AG04449 (cell line): ENCODE data around the gene IGFBP3.
A peak's percentile ranks its signal among the peaks of the same experiment; 100 is the strongest.

Experiments used
- CTCF ChIA-PET: fragments of 350-600 bp; formaldehyde crosslinking; extraction: SDS; loops from one replicate; lab custom pipeline; 2021; ENCODE audit warnings: antibody characterized with exemption; lab: Yijun Ruan, JAX
- POLR2A ChIA-PET: fragments of 400-600, 350-600 bp; formaldehyde crosslinking; extraction: SDS; loops from one replicate; lab custom pipeline; 2020; ENCODE audit warnings: antibody characterized with exemption, inconsistent platforms; lab: Yijun Ruan, JAX
- DNase-seq: peaks from one replicate; pipeline ENCODE4 v3.0.0-alpha.2; 2010; ENCODE audit warnings: low read depth, low spot score
- H3K4me3 ChIP-seq: 2 replicates; pipeline ENCODE4 v1.5.1; 2011; ENCODE audit warnings: low read depth, mild to moderate bottlenecking, control low read depth, low read length
- TF ChIP-seq, protein P1 (sequence below): IDR thresholded peaks from one replicate; pipeline ENCODE4 v1.5.1; 2011; ENCODE audit warnings: mild to moderate bottlenecking, moderate library complexity, low read length, control low read depth, inconsistent platforms; ENCODE audit not compliant: insufficient read depth; ENCODE audit errors: missing control alignments

Gene IGFBP3

DNA sequence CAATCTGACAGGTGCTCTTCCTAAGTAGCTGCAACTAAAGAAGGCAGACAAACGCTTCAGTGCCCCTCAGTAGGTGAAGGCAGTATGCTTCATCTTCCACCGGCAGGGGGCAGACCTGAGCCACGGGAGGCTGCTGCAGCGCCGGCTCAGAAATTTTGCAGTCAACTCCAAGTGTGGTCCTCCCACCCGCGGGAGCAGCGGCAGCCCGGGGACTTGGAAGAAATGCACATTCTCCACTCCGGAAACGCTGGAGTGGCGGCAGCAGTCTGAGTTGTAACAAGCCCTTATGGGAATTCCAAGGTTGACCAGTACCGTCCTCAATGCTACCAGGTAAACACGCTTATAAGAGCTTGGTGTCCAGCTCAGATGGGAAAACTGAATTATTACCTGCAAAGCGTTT is 3.4 kb downstream of the IGFBP3 start:
- peak overlapping the region; percentile 78 for H3K4me3 ChIP-seq
- TF ChIP-seq, protein P1, sequence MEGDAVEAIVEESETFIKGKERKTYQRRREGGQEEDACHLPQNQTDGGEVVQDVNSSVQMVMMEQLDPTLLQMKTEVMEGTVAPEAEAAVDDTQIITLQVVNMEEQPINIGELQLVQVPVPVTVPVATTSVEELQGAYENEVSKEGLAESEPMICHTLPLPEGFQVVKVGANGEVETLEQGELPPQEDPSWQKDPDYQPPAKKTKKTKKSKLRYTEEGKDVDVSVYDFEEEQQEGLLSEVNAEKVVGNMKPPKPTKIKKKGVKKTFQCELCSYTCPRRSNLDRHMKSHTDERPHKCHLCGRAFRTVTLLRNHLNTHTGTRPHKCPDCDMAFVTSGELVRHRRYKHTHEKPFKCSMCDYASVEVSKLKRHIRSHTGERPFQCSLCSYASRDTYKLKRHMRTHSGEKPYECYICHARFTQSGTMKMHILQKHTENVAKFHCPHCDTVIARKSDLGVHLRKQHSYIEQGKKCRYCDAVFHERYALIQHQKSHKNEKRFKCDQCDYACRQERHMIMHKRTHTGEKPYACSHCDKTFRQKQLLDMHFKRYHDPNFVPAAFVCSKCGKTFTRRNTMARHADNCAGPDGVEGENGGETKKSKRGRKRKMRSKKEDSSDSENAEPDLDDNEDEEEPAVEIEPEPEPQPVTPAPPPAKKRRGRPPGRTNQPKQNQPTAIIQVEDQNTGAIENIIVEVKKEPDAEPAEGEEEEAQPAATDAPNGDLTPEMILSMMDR = peak; percentile 91
- ChIA-PET CTCF (interaction anchor here (0.6 to 12.5 kb wide), 34 partner anchors 10 to 1480 kb away, joined by 3 to 320 read pairs (median 4); no protein-coding TSS in a partner anchor), POLR2A (no interaction called here)
- no peak for DNase-seq

DNA sequence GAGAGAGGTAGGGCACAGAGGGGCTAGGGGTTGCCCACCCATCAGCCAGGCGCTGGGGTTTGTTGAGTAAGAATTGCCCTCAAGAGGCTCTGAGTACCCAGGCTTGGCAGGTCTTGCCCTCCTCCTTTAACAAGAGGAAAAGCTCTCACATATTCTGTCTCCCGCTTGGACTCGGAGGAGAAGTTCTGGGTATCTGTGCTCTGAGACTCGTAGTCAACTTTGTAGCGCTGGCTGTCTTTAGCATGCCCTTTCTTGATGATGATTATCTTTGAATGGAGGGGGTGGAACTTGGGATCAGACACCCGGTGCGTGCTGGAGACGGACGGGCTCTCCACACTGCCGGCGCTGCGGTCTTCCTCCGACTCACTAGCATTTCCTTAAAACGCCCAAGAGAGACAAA is 4.0 kb downstream of the IGFBP3 start:
- peak overlapping the region; percentile 78 for H3K4me3 ChIP-seq
- CTCF ChIA-PET = interaction anchor here (0.7 to 12.5 kb wide), 27 partner anchors 9 to 1349 kb away, joined by 3 to 320 read pairs (median 5); no protein-coding TSS in a partner anchor
- DNase-seq = no peak
- TF ChIP-seq, protein P1 = no peak
- POLR2A ChIA-PET = interaction anchor here (0.7 kb wide), 1 partner anchor 1166 kb away, joined by 3 read pairs; no protein-coding TSS in a partner anchor

- CTCF ChIA-PET = interaction anchor here (0.6 to 12.5 kb wide), 9 partner anchors 15 to 1338 kb away, joined by 3 to 320 read pairs (median 3); no protein-coding TSS in a partner anchor
- POLR2A ChIA-PET = no interaction called here
- no peak for DNase-seq
- H3K4me3 ChIP-seq = no peak overlapping the region
- TF ChIP-seq, protein P1 = no peak
These were observed 5.5 kb downstream of the IGFBP3 start for GRCh38 chr7:45915606-45916005.

- CTCF ChIA-PET = interaction anchor here (1.3 to 12.5 kb wide), 7 partner anchors 8 to 1351 kb away, joined by 3 to 320 read pairs (median 35); no protein-coding TSS in a partner anchor
- TF ChIP-seq, protein P1 = no peak
- no peak for DNase-seq
- POLR2A ChIA-PET = no interaction called here
- no peak overlapping the region for H3K4me3 ChIP-seq
These were observed 6.2 kb downstream of the IGFBP3 start for GRCh38 chr7:45914911-45915310.

GRCh38 chr7:45912972-45913371 is 8.1 kb downstream of the IGFBP3 start:
- POLR2A ChIA-PET = no interaction called here
- CTCF ChIA-PET = interaction anchor here (0.8 to 12.5 kb wide), 5 partner anchors 10 to 1262 kb away, joined by 4 to 259 read pairs (median 16); no protein-coding TSS in a partner anchor
- TF ChIP-seq, protein P1 = no peak
- no peak for DNase-seq
- H3K4me3 ChIP-seq = no peak overlapping the region

- H3K4me3 ChIP-seq = no peak overlapping the region
- CTCF ChIA-PET = no interaction called here
- no peak for DNase-seq
- POLR2A ChIA-PET = no interaction called here
- TF ChIP-seq, protein P1 = no peak
These were observed 9.8 kb downstream of the IGFBP3 start for GRCh38 chr7:45911311-45911710.
